H1 (cell line): ENCODE data around the gene TASP1. TPM values are rescaled to one million over a fixed set of nuclear protein-coding genes. Genes with fewer than 3 reads are reported as not detected.

Source experiments
- KDM4A ChIP-seq: IDR thresholded peaks from one replicate; pipeline ENCODE4 v1.7.1; 2012; ENCODE audit warnings: low read depth, mild to moderate bottlenecking, moderate library complexity, low read length, inconsistent platforms; ENCODE audit not compliant: severe bottlenecking
- polyA plus RNA-seq, 7 experiments: library from polyadenylated mRNA; depleted of rRNA in 3 of 7; stranded (reverse) in 5 of 7; unstranded in 2 of 7; fragments of >200 nt in 5 of 7; fragments of 200-250 nt in 2 of 7; gene quantifications; 1 replicate in 5 of 7; 2 replicates in 1 of 7; 4 replicates in 1 of 7; pipeline versions ENCODE4 v1.2.1 to v1.2.3, GENCODE V29; 2011 to 2013; ENCODE audit warnings: missing spikeins in 2 of 7, mixed read lengths in 2 of 7
- total RNA-seq: library from RNA; stranded (reverse); fragmentation: NEBNext Ultra II Directional; extraction: Animal tissue kit (Norgen Biotek cat#: 25700); gene quantifications from 2 replicates; pipeline ENCODE4 v1.2.1, GENCODE V29; 2021

The TASP1 gene
- total and polyA plus RNA-seq, 2 of the 8 experiments (the other 6 are each of a cell fraction or from before 2014, with no cell fraction given) = 4.5 to 10.9 TPM

GRCh38 chr20:13349235-13349604, 289.5 kb downstream of the TASP1 start (continued):
- TF ChIP-seq KDM4A = no peak
